ENCODE results near the gene ADARB1. TPM values are rescaled to one million over a fixed set of nuclear protein-coding genes. Genes with fewer than 3 reads are reported as not detected.

Gene ADARB1
- total RNA-seq, 4 donors from 2014 or later: 12.1 to 32.4 (median 14.4) TPM

DNA sequence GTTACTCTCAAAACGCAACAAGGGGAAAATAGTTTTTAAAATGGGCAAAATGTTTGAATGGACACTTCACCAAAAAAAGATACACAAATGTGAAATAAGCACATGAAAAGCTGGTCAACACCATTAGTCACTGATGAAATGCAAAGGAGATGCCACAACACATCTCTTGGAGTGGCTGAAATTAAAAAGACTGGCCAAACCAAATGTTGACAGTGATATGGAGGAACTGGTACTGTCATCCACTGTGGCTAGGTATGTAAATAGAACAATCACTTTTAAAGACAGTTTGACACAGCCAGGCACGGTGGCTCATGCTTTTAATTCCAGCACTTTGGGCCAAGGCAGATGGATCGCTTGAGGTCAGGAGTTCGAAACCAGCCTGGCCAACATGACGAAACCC lies 122.2 kb downstream of the ADARB1 start:
- no peak for TF ChIP-seq CTCF (IDR thresholded peaks at IDR 0.05; ENCODE audit: low read depth)

DNA sequence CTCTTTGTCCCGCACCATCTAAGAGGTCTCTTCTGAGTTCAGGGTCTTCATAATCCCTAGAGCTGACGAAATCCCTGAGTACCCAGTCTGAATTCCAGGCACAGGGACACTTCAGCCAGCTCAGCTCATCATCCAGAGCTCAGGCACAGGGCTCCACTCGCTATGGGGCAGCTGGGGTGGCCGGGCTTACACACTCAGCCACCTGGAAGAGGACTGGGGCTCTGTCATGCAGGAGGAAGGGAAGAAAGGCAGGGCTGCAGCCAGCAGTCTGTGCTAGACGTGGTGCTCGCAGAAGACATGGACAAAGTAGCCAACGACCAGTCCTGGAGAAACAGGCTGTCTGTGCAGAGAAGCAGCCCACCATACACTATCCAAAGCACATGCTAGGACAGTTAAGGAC lies 124.8 kb downstream of the ADARB1 start:
- no peak for TF ChIP-seq CTCF (IDR thresholded peaks at IDR 0.05; ENCODE audit: low read depth)

DNA sequence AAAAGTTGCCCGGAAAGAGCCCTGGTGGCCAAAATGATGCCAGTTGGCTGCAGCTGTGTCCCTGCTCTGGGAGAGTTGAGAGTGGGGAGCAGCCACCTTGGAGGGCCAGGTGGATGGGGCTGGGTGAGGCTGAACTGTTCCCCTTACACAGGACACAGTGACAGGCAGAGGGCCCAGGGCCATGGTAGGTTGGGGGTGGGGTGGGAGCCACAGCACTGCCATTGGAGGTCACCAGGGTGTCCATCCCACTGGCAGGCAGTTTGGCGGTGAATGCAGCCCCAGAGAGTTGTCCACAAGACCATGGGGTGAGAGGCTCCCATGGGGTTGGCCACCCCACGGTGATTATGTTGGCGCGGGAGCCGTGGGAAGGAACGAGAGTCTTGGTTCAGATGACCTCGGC lies 125.7 kb downstream of the ADARB1 start:
- TF ChIP-seq CTCF (IDR thresholded peaks at IDR 0.05; ENCODE audit: low read depth): no peak

- TF ChIP-seq CTCF (IDR thresholded peaks at IDR 0.05; ENCODE audit: low read depth): no peak
Measured at GRCh38 chr21:45200581-45201296, 126.4 kb downstream of the ADARB1 start.

DNA sequence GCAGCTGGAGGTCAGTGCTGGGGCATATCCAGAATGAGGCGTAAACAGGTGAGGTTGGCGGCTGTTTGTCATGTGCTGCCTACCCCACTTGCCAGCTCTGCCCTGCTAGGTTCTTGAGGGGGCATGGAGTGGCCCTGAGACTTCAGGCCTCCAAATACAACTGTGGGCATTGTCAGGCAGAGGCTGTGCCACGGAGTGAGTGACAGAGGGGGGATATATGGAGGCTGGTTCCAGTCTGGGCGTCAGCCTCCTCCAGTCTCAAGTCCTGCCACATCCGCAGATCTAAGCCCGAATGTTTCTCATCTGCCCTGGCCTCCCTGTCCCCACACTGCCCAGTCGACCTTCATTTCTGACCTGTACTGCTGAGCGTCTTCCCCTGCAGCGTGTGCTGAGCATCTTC lies 128.0 kb downstream of the ADARB1 start:
- TF ChIP-seq CTCF (IDR thresholded peaks at IDR 0.05; ENCODE audit: low read depth): no peak

DNA sequence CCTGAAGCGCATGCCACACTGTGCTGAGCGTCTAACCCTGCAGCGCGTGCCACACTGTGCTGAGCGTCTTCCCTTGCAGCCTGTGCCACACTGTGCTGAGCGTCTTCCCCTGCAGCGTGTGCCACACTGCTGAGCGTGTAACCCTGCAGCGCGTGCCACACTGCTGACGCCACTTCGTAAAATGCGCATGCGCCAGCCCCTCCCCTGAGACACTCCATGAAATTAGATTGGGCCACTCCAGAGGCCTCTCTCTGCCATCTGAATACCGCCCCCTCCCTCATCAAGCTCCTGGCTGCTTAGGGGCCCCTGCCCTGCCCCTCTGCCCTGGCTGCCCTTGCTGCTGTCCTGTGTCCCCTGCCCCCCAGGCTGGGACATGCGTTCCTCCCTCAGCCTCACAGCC lies 128.5 kb downstream of the ADARB1 start:
- TF ChIP-seq CTCF (IDR thresholded peaks at IDR 0.05; ENCODE audit: low read depth): no peak

DNA sequence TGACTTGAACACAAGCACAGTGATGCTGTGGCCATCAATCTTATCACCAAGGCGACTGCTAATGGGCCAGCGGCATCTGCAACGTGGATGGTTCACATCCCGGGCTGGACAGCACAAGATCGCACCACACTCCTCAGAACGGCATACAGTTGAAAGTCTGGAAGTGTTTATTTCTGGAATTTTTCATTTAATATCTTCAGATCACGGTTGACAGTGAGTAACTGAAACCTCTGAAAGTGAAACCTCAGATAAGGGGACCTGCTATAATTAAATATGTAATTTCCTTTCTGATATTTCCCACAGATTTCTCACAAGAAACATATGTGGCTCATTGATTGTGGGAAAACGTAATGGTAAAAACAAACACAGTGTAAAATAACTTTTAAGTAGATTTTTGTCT lies 129.6 kb downstream of the ADARB1 start:
- no peak for TF ChIP-seq CTCF (IDR thresholded peaks at IDR 0.05; ENCODE audit: low read depth)
